GM19455 (cell line): ENCODE data around the gene HLF.

Experiments used
- ATAC-seq: cut with Tn5 transposase; IDR thresholded peaks from one replicate; pipeline ENCODE4 v1.9.1; 2021; ENCODE audit not compliant: unreplicated experiment

The HLF gene

GRCh38 chr17:55264645-55265298 is at the start of gene HLF:
HLF (plus strand) TSS chr17:55264960; CDS start chr17:55265485, 525 bp downstream.
- ATAC-seq = peak; percentile 88

- ATAC-seq = no peak
Observed at GRCh38 chr17:55215711-55216110, 49.0 kb upstream of the HLF start.

GRCh38 chr17:55216888-55217287 is 47.9 kb upstream of the HLF start:
- no peak for ATAC-seq

GRCh38 chr17:55219459-55219858 is 45.3 kb upstream of the HLF start:
- no peak for ATAC-seq

- ATAC-seq = no peak
Observed at GRCh38 chr17:55219934-55220333, 44.8 kb upstream of the HLF start.

GRCh38 chr17:55223524-55223923 is 41.2 kb upstream of the HLF start:
- no peak for ATAC-seq

GRCh38 chr17:55224746-55225145 is 40.0 kb upstream of the HLF start:
- no peak for ATAC-seq

- ATAC-seq = no peak
Observed at GRCh38 chr17:55225237-55225636, 39.5 kb upstream of the HLF start.

- no peak for ATAC-seq
Observed at GRCh38 chr17:55228683-55229192, 36.0 kb upstream of the HLF start.

- ATAC-seq = no peak
Observed at GRCh38 chr17:55229276-55229675, 35.5 kb upstream of the HLF start.

- no peak for ATAC-seq
Observed at GRCh38 chr17:55230716-55231115, 34.0 kb upstream of the HLF start.

GRCh38 chr17:55233840-55234239 is 30.9 kb upstream of the HLF start:
- no peak for ATAC-seq

- no peak for ATAC-seq
Observed at GRCh38 chr17:55236316-55236715, 28.4 kb upstream of the HLF start.

- no peak for ATAC-seq
Observed at GRCh38 chr17:55237268-55237667, 27.5 kb upstream of the HLF start.

- ATAC-seq = no peak
Observed at GRCh38 chr17:55237841-55238178, 26.9 kb upstream of the HLF start.

- peak; percentile 94 for ATAC-seq
Observed at GRCh38 chr17:55238179-55238930, 26.4 kb upstream of the HLF start.

- peak; percentile 21 for ATAC-seq
Observed at GRCh38 chr17:55238931-55239297, 25.8 kb upstream of the HLF start.

- no peak for ATAC-seq
Observed at GRCh38 chr17:55241097-55241496, 23.7 kb upstream of the HLF start.

- ATAC-seq = no peak
Observed at GRCh38 chr17:55242476-55242875, 22.3 kb upstream of the HLF start.

GRCh38 chr17:55245986-55246385 is 18.8 kb upstream of the HLF start:
- ATAC-seq = no peak

- no peak for ATAC-seq
Observed at GRCh38 chr17:55246583-55246982, 18.2 kb upstream of the HLF start.

- no peak for ATAC-seq
Observed at GRCh38 chr17:55248077-55248476, 16.7 kb upstream of the HLF start.

GRCh38 chr17:55249861-55250260 is 14.9 kb upstream of the HLF start:
- ATAC-seq = no peak
